PC-3 (cell line): ENCODE data around the gene FBXO34.
"Not testable (repeated sequence)": the region's sequence is repeated elsewhere in the genome, so short reads cannot be mapped to it uniquely, and the experiment has no call there.

Experiments used
- CTCF ChIP-seq: fragments of 300-600 bp; sonication (generic); conservative IDR thresholded peaks from 2 replicates; pipeline ENCODE4 v1.5.1; 2017; ENCODE audit warnings: antibody characterized with exemption, low read depth, mild to moderate bottlenecking, low read length
- EZH2phosphoT487 ChIP-seq: fragments of 300-600 bp; sonication (generic); IDR thresholded peaks from 2 replicates; pipeline ENCODE4 v1.6.1; 2018; ENCODE audit warnings: mild to moderate bottlenecking, antibody characterized with exemption, low read length, borderline replicate concordance

- TF ChIP-seq CTCF, EZH2phosphoT487: not testable (repeated sequence)
Observed at GRCh38 chr14:55344582-55345163, 73.5 kb downstream of the FBXO34 start.
